GM12878 (cell line): ENCODE results near the gene EAF1. TPM values are rescaled to one million over a fixed set of nuclear protein-coding genes. Genes with fewer than 3 reads are reported as not detected.
A peak's percentile ranks its signal among the peaks of the same experiment; 100 is the strongest.

ENCODE experiments used
- ASH2L ChIP-seq: fragments of 300-600, 200-600 bp; sonication (generic); IDR thresholded peaks from 2 replicates; pipeline ENCODE4 v1.6.1; 2017; ENCODE audit warnings: low read depth, mild to moderate bottlenecking, borderline replicate concordance
- BMI1 ChIP-seq: fragments of 450-650 bp; IDR thresholded peaks from 2 replicates; pipeline ENCODE4 v1.6.1; 2016; ENCODE audit warnings: mild to moderate bottlenecking, moderate library complexity, borderline replicate concordance
- CTCF ChIP-seq, 3 experiments: IDR thresholded peaks in 2 of 3; conservative IDR thresholded peaks in 1 of 3; 2 replicates each; pipeline ENCODE4 v1.5.1; 2011; ENCODE audit warnings: low read depth in 3 of 3, low read length in 3 of 3, mild to moderate bottlenecking in 3 of 3, control low read depth in 2 of 3, moderate library complexity in 2 of 3, inconsistent platforms in 1 of 3, mixed read lengths in 1 of 3; ENCODE audit not compliant: control insufficient read depth in 2 of 3, insufficient read depth in 1 of 3; ENCODE audit errors: extremely low read depth in 1 of 3
- EGR1 ChIP-seq, 2 experiments: IDR thresholded peaks; 1 replicate in 1 of 2; 2 replicates in 1 of 2; pipeline ENCODE4 v1.6.1; 2011 to 2012; ENCODE audit warnings: low read depth in 2 of 2, low read length in 2 of 2, borderline replicate concordance in 1 of 2, mild to moderate bottlenecking in 1 of 2, moderate library complexity in 1 of 2
- FOXM1 ChIP-seq: IDR thresholded peaks from 2 replicates; pipeline ENCODE4 v1.6.1; 2012; ENCODE audit warnings: low read depth, mild to moderate bottlenecking, inconsistent platforms, low read length, moderate library complexity
- KDM1A ChIP-seq: fragments of 200-600 bp; sonication (generic); IDR thresholded peaks from 2 replicates; pipeline ENCODE4 v1.6.1; 2016; ENCODE audit warnings: borderline replicate concordance
- MTA3 ChIP-seq: IDR thresholded peaks from 2 replicates; pipeline ENCODE4 v1.6.1; 2012; ENCODE audit warnings: low read length, inconsistent platforms, borderline replicate concordance
- PAX5 ChIP-seq: IDR thresholded peaks from 2 replicates; pipeline ENCODE4 v1.6.1; 2011; ENCODE audit warnings: low read depth, low read length, borderline replicate concordance
- PAX8 ChIP-seq: fragments of 450-650 bp; IDR thresholded peaks from 2 replicates; pipeline ENCODE4 v1.6.1; 2017; ENCODE audit warnings: mild to moderate bottlenecking, moderate library complexity
- PRDM15 ChIP-seq: fragments of 450-650 bp; formaldehyde crosslinking; IDR thresholded peaks from 2 replicates; pipeline ENCODE4 v1.4.0; 2020; ENCODE audit warnings: mild to moderate bottlenecking, moderate library complexity
- RELA ChIP-seq: fragments of 450-650 bp; IDR thresholded peaks from 2 replicates; pipeline ENCODE4 v1.8.0; 2014; ENCODE audit warnings: borderline replicate concordance; ENCODE audit not compliant: partially characterized antibody
- SIX5 ChIP-seq: IDR thresholded peaks from 2 replicates; pipeline ENCODE4 v1.6.1; 2011; ENCODE audit warnings: mild to moderate bottlenecking, low read depth, low read length, moderate library complexity; ENCODE audit not compliant: severe bottlenecking
- SMAD1 ChIP-seq: fragments of 450-650 bp; IDR thresholded peaks from 2 replicates; pipeline ENCODE4 v1.6.1; 2018; ENCODE audit warnings: mild to moderate bottlenecking, low read depth; ENCODE audit not compliant: partially characterized antibody
- SP1 ChIP-seq: IDR thresholded peaks from one replicate; pipeline ENCODE4 v1.6.1; 2011; ENCODE audit warnings: low read depth, low read length
- SREBF1 ChIP-seq: IDR thresholded peaks from 2 replicates; pipeline ENCODE4 v1.6.1; 2012; ENCODE audit warnings: mild to moderate bottlenecking, low read length
- SRF ChIP-seq, 2 experiments: IDR thresholded peaks; 2 replicates each; pipeline ENCODE4 v1.6.1; 2011; ENCODE audit warnings: low read depth in 2 of 2, low read length in 2 of 2, mild to moderate bottlenecking in 1 of 2, moderate library complexity in 1 of 2
- ZNF217 ChIP-seq: fragments of 450-650 bp; IDR thresholded peaks from 2 replicates; pipeline ENCODE4 v1.6.1; 2017; ENCODE audit warnings: antibody characterized with exemption, mild to moderate bottlenecking
- polyA plus RNA-seq, 11 experiments: library from polyadenylated mRNA; depleted of rRNA in 4 of 11; unstranded in 6 of 11; stranded (reverse) in 5 of 11; fragments of >200 nt; fragmentation: Nextera tagmentation in 4 of 11; fragmentation: Illumina TruSeq in 1 of 11; extraction: Ambion mirVana in 4 of 11; extraction: Trizol in 1 of 11; gene quantifications; 1 replicate in 1 of 11; 2 replicates in 10 of 11; pipeline versions ENCODE4 v1.2.1 to v1.2.3, GENCODE V29; 2011 to 2016; ENCODE audit warnings: inconsistent platforms in 2 of 11, missing spikeins in 2 of 11, low read depth in 1 of 11
- total RNA-seq, 4 experiments: library from RNA; depleted of rRNA in 3 of 4; stranded (reverse); fragments of >200 nt in 3 of 4; fragmentation: Illumina TruSeq in 1 of 4; extraction: Trizol in 1 of 4; gene quantifications; 2 replicates each; pipeline versions ENCODE4 v1.2.1 to v1.2.3, GENCODE V29; 2013 to 2021
- TF ChIP-seq, protein P1 (sequence below): fragments of 450-650 bp; IDR thresholded peaks from 2 replicates; pipeline ENCODE4 v1.6.1; 2017; ENCODE audit warnings: borderline replicate concordance
- TF ChIP-seq, protein P2 (sequence below): IDR thresholded peaks from 2 replicates; pipeline ENCODE4 v1.6.1; 2012; ENCODE audit warnings: mild to moderate bottlenecking, low read depth, low read length

The EAF1 gene
- total and polyA plus RNA-seq, 10 of the 15 experiments (the other 5 are each of a cell fraction or from before 2014, with no cell fraction given) = 6.8 to 21.6 (median 15.6) TPM

- TF ChIP-seq, protein P1, sequence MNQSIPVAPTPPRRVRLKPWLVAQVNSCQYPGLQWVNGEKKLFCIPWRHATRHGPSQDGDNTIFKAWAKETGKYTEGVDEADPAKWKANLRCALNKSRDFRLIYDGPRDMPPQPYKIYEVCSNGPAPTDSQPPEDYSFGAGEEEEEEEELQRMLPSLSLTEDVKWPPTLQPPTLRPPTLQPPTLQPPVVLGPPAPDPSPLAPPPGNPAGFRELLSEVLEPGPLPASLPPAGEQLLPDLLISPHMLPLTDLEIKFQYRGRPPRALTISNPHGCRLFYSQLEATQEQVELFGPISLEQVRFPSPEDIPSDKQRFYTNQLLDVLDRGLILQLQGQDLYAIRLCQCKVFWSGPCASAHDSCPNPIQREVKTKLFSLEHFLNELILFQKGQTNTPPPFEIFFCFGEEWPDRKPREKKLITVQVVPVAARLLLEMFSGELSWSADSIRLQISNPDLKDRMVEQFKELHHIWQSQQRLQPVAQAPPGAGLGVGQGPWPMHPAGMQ = no peak
- TF ChIP-seq RELA (no peak), KDM1A (no peak), BMI1 (no peak), SRF (IDR thresholded peaks at IDR 0.05; ENCODE audit: low read depth in 2 of 2, low read length in 2 of 2) (no peak), CTCF (IDR thresholded peaks at IDR 0.05 in 2 of 3, conservative IDR thresholded peaks at IDR 0.05 in 1 of 3; ENCODE audit: control insufficient read depth in 2 of 3, extremely low read depth in 1 of 3, insufficient read depth in 1 of 3, low read depth in 3 of 3, low read length in 3 of 3) (peak in 1 of 3 experiments; percentile 15; a peak in 1 of 6 replicates), SP1 (no peak), PRDM15 (no peak), EGR1 (IDR thresholded peaks at IDR 0.05; ENCODE audit: borderline replicate concordance in 1 of 2, low read depth in 2 of 2, low read length in 2 of 2) (peak; percentile 55 to 89), ZNF217 (no peak), SMAD1 (no peak), ASH2L (no peak), PAX5 (no peak), FOXM1 (no peak), PAX8 (no peak), SIX5 (no peak), MTA3 (no peak), SREBF1 (no peak)
- TF ChIP-seq, protein P2, sequence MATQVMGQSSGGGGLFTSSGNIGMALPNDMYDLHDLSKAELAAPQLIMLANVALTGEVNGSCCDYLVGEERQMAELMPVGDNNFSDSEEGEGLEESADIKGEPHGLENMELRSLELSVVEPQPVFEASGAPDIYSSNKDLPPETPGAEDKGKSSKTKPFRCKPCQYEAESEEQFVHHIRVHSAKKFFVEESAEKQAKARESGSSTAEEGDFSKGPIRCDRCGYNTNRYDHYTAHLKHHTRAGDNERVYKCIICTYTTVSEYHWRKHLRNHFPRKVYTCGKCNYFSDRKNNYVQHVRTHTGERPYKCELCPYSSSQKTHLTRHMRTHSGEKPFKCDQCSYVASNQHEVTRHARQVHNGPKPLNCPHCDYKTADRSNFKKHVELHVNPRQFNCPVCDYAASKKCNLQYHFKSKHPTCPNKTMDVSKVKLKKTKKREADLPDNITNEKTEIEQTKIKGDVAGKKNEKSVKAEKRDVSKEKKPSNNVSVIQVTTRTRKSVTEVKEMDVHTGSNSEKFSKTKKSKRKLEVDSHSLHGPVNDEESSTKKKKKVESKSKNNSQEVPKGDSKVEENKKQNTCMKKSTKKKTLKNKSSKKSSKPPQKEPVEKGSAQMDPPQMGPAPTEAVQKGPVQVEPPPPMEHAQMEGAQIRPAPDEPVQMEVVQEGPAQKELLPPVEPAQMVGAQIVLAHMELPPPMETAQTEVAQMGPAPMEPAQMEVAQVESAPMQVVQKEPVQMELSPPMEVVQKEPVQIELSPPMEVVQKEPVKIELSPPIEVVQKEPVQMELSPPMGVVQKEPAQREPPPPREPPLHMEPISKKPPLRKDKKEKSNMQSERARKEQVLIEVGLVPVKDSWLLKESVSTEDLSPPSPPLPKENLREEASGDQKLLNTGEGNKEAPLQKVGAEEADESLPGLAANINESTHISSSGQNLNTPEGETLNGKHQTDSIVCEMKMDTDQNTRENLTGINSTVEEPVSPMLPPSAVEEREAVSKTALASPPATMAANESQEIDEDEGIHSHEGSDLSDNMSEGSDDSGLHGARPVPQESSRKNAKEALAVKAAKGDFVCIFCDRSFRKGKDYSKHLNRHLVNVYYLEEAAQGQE = no peak
These were observed at the start of gene EAF1, which contains the start of gene METTL6 (continued) for GRCh38 chr3:15427182-15427880.
